WTC11 (cell line): ENCODE data around the gene RPS24. TPM values are rescaled to one million over a fixed set of nuclear protein-coding genes. Genes with fewer than 3 reads are reported as not detected.

Experiments
- ATAC-seq: fragments of 200-7000 bp; cut with Tn5 transposase; 2 replicates; pipeline ENCODE4 v1.10.0; 2021; ENCODE audit warnings: mild to moderate bottlenecking, moderate library complexity
- CTCF ChIA-PET: fragments of 300-600 bp; sonication (Branson Sonifier 250); formaldehyde crosslinking; loops from one replicate; lab custom pipeline; 2021; ENCODE audit warnings: antibody characterized with exemption; lab: Charles Lee
- POLR2A ChIA-PET: fragments of 350-600 bp; sonication (Branson Sonifier 250); formaldehyde crosslinking; loops from one replicate; lab custom pipeline; 2021; ENCODE audit warnings: antibody characterized with exemption; lab: Charles Lee
- DNase-seq: peaks from one replicate; pipeline ENCODE4 v3.0.0; 2021; ENCODE audit warnings: low spot score
- H3K27ac Mint-ChIP-seq: 2 replicates; pipeline ENCODE4 v1.8.0; 2021; ENCODE audit warnings: mixed read lengths
- H3K27me3 Mint-ChIP-seq: 2 replicates; pipeline ENCODE4 v1.8.0; 2021; ENCODE audit warnings: low read depth, mild to moderate bottlenecking, moderate library complexity, mixed read lengths
- H3K36me3 Mint-ChIP-seq: 2 replicates; pipeline ENCODE4 v1.8.0; 2021; ENCODE audit warnings: mixed read lengths
- H3K4me1 Mint-ChIP-seq: 2 replicates; pipeline ENCODE4 v1.8.0; 2022; ENCODE audit warnings: mixed read lengths
- H3K4me3 Mint-ChIP-seq: 2 replicates; pipeline ENCODE4 v1.8.0; 2021; ENCODE audit warnings: mild to moderate bottlenecking, moderate library complexity, mixed read lengths
- H3K9me3 Mint-ChIP-seq: 2 replicates; pipeline ENCODE4 v1.8.0; 2021; ENCODE audit warnings: mixed read lengths
- ATF6 ChIP-seq: sonication (generic); formaldehyde crosslinking; IDR thresholded peaks from 2 replicates; pipeline ENCODE4 v1.8.1; 2023; ENCODE audit warnings: mild to moderate bottlenecking, missing genetic modification reagents
- ELF4 ChIP-seq: sonication (generic); formaldehyde crosslinking; IDR thresholded peaks from 2 replicates; pipeline ENCODE4 v1.8.1; 2022; ENCODE audit warnings: low read depth, mild to moderate bottlenecking, moderate library complexity, missing genetic modification reagents
- ESRRA ChIP-seq: sonication (generic); formaldehyde crosslinking; IDR thresholded peaks from 2 replicates; pipeline ENCODE4 v1.8.1; 2022; ENCODE audit warnings: mild to moderate bottlenecking, missing genetic modification reagents, borderline replicate concordance
- FOXK1 ChIP-seq: sonication (generic); formaldehyde crosslinking; IDR thresholded peaks from 2 replicates; pipeline ENCODE4 v1.8.0; 2022; ENCODE audit warnings: mild to moderate bottlenecking, moderate library complexity, missing genetic modification reagents
- GRHL2 ChIP-seq: fragments of 250-450 bp; sonication (Bioruptor Pico); IDR thresholded peaks from 2 replicates; pipeline ENCODE4 v1.8.0; 2022; ENCODE audit warnings: mild to moderate bottlenecking, moderate library complexity; ENCODE audit not compliant: insufficient replicate concordance, severe bottlenecking
- JAZF1 ChIP-seq: fragments of 250-450 bp; sonication (Bioruptor Pico); IDR thresholded peaks from 2 replicates; pipeline ENCODE4 v1.9.0; 2021; ENCODE audit warnings: moderate library complexity, mild to moderate bottlenecking, inconsistent platforms
- JUN ChIP-seq: sonication (generic); formaldehyde crosslinking; IDR thresholded peaks from 2 replicates; pipeline ENCODE4 v1.8.0; 2023; ENCODE audit warnings: mild to moderate bottlenecking, missing genetic modification reagents
- MAX ChIP-seq: sonication (generic); formaldehyde crosslinking; IDR thresholded peaks from 2 replicates; pipeline ENCODE4 v1.8.0; 2022; ENCODE audit warnings: mild to moderate bottlenecking, missing genetic modification reagents
- NFE2L1 ChIP-seq: sonication (generic); formaldehyde crosslinking; IDR thresholded peaks from 2 replicates; pipeline ENCODE4 v1.8.1; 2023; ENCODE audit warnings: missing genetic modification reagents
- PREB ChIP-seq: sonication (generic); formaldehyde crosslinking; IDR thresholded peaks from 2 replicates; pipeline ENCODE4 v1.8.1; 2022; ENCODE audit warnings: mild to moderate bottlenecking, missing genetic modification reagents, moderate library complexity, borderline replicate concordance
- RELA ChIP-seq: sonication (generic); formaldehyde crosslinking; IDR thresholded peaks from 2 replicates; pipeline ENCODE4 v1.8.1; 2022; ENCODE audit warnings: missing genetic modification reagents, mild to moderate bottlenecking, borderline replicate concordance
- RORB ChIP-seq: fragments of 250-450 bp; sonication (Bioruptor Pico); IDR thresholded peaks from 2 replicates; pipeline ENCODE4 v1.9.0; 2021; ENCODE audit warnings: mild to moderate bottlenecking
- TCF7 ChIP-seq: sonication (generic); formaldehyde crosslinking; IDR thresholded peaks from 2 replicates; pipeline ENCODE4 v1.8.0; 2022; ENCODE audit warnings: mild to moderate bottlenecking, low read depth, missing genetic modification reagents, moderate library complexity
- TP53 ChIP-seq: sonication (generic); formaldehyde crosslinking; IDR thresholded peaks from 2 replicates; pipeline ENCODE4 v1.8.1; 2023; ENCODE audit warnings: mild to moderate bottlenecking, missing genetic modification reagents
- USF2 ChIP-seq: sonication (generic); formaldehyde crosslinking; IDR thresholded peaks from 2 replicates; pipeline ENCODE4 v1.8.1; 2023; ENCODE audit warnings: mild to moderate bottlenecking, missing genetic modification reagents, moderate library complexity
- ZBTB43 ChIP-seq: sonication (generic); formaldehyde crosslinking; IDR thresholded peaks from 2 replicates; pipeline ENCODE4 v1.8.1; 2023; ENCODE audit warnings: mild to moderate bottlenecking, missing genetic modification reagents
- ZNF232 ChIP-seq: sonication (generic); formaldehyde crosslinking; IDR thresholded peaks from 2 replicates; pipeline ENCODE4 v1.8.0; 2022; ENCODE audit warnings: mild to moderate bottlenecking, missing genetic modification reagents
- ZNF416 ChIP-seq: fragments of 250-450 bp; sonication (Bioruptor Pico); IDR thresholded peaks from 2 replicates; pipeline ENCODE4 v1.9.0; 2021; ENCODE audit warnings: mild to moderate bottlenecking, inconsistent platforms
- total RNA-seq: library from RNA; stranded (reverse); gene quantifications from 3 replicates; pipeline ENCODE4 v1.2.3, GENCODE V29; 2021
- TF ChIP-seq, protein P1 (sequence below): fragments of 200-600 bp; IDR thresholded peaks from 2 replicates; pipeline ENCODE4 v1.8.0; 2022; ENCODE audit warnings: antibody characterized with exemption
- TF ChIP-seq, protein P2 (sequence below): sonication (generic); formaldehyde crosslinking; IDR thresholded peaks from 2 replicates; pipeline ENCODE4 v1.8.0; 2022; ENCODE audit warnings: mild to moderate bottlenecking, missing genetic modification reagents
- TF ChIP-seq, protein P3 (sequence below): sonication (generic); formaldehyde crosslinking; IDR thresholded peaks from 2 replicates; pipeline ENCODE4 v1.8.1; 2022; ENCODE audit warnings: mild to moderate bottlenecking, moderate library complexity, missing genetic modification reagents
- TF ChIP-seq, protein P4 (sequence below): sonication (generic); formaldehyde crosslinking; IDR thresholded peaks from 2 replicates; pipeline ENCODE4 v1.8.1; 2022; ENCODE audit warnings: low read depth, mild to moderate bottlenecking, moderate library complexity, missing genetic modification reagents, borderline replicate concordance

Gene RPS24
- total RNA-seq, 1 experiment from 2014 or later = 1,819 TPM

DNA sequence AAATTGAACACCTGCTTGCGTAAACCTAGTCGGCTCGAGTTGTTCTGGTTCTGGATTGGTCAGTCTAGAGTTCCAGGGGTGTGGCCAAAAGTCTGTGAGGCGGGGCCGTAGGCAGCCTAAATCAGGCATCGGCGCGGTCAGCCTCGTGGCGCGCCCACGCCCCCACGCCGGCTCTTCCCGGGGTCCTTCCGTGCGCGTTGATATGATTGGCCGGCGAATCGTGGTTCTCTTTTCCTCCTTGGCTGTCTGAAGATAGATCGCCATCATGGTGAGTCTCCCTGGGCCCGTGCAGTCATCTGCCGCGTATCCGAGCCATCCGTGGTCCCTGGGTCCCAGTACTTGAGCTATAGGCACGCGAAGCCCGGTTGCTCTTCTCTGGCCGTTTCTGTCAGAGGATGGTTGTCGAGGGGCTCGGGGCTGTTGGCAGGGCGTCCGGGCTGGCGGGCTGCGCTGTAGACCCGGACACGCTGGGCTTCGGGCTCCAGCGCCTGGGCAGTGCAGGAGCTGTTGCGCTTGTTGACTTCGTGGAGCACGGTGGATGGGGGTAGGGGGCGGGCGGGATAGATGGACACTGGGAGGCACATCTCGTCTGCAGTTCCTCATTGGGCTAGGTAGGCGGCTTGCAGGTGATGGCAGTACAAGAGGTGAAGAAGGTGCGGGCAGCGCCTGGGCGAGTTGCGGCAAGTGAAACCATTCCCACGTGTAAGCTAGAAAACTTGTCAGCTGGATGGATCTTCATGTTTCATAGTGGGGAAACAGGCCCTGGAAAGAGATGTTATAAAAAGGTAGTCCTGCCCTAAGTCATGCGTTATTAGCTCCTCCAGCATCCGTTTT is at the start of gene RPS24 (continued):
- TF ChIP-seq PREB (no peak), MAX (CRISPR knock-in tag) (peak; percentile 71; the same call in 1 of the 2 replicates), ZNF232 (CRISPR knock-in tag) (0 out of 2 replicates have a peak, but pooled peaks have one; percentile 49), FOXK1 (CRISPR knock-in tag) (peak; percentile 72), JUN (no peak; the same call in 1 of the 2 replicates), USF2 (CRISPR knock-in tag) (no peak)
- TF ChIP-seq, protein P1, sequence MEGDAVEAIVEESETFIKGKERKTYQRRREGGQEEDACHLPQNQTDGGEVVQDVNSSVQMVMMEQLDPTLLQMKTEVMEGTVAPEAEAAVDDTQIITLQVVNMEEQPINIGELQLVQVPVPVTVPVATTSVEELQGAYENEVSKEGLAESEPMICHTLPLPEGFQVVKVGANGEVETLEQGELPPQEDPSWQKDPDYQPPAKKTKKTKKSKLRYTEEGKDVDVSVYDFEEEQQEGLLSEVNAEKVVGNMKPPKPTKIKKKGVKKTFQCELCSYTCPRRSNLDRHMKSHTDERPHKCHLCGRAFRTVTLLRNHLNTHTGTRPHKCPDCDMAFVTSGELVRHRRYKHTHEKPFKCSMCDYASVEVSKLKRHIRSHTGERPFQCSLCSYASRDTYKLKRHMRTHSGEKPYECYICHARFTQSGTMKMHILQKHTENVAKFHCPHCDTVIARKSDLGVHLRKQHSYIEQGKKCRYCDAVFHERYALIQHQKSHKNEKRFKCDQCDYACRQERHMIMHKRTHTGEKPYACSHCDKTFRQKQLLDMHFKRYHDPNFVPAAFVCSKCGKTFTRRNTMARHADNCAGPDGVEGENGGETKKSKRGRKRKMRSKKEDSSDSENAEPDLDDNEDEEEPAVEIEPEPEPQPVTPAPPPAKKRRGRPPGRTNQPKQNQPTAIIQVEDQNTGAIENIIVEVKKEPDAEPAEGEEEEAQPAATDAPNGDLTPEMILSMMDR = no peak
- TF ChIP-seq, protein P2, sequence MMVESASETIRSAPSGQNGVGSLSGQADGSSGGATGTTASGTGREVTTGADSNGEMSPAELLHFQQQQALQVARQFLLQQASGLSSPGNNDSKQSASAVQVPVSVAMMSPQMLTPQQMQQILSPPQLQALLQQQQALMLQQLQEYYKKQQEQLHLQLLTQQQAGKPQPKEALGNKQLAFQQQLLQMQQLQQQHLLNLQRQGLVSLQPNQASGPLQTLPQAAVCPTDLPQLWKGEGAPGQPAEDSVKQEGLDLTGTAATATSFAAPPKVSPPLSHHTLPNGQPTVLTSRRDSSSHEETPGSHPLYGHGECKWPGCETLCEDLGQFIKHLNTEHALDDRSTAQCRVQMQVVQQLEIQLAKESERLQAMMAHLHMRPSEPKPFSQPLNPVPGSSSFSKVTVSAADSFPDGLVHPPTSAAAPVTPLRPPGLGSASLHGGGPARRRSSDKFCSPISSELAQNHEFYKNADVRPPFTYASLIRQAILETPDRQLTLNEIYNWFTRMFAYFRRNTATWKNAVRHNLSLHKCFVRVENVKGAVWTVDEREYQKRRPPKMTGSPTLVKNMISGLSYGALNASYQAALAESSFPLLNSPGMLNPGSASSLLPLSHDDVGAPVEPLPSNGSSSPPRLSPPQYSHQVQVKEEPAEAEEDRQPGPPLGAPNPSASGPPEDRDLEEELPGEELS (CRISPR knock-in tag) = peak; percentile 61; the same call in 1 of the 2 replicates

DNA sequence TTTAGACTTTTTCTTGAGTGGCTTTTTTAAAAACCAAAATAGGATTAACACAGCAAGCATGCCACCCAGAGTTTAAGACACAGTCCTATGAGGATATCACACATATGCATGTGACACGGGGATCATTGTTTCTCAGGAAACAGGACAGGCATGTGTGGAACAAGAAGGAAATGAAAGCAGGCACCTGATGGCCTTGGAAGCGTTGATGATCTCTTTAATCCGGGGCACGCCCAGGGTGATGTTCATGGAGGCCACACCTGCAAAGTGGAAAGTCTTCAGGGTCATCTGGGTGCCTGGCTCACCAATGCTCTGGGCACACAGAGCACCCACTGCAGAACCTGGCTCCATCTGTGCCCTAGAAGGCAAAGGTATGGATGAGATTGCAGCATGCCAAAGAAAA is 48.7 kb upstream of the RPS24 start:
- no peak for DNase-seq
- CTCF ChIA-PET = no interaction called here
- POLR2A ChIA-PET = no interaction called here
- TF ChIP-seq ZBTB43 (CRISPR knock-in tag) = no peak
- no peak for TF ChIP-seq NFE2L1 (CRISPR knock-in tag)
- no peak for TF ChIP-seq ZNF416
- TF ChIP-seq GRHL2 (CRISPR knock-in tag) = no peak
- TF ChIP-seq TP53 (CRISPR knock-in tag) = no peak
- no peak for TF ChIP-seq TCF7 (CRISPR knock-in tag)
- no peak for TF ChIP-seq ATF6 (CRISPR knock-in tag)
- TF ChIP-seq, protein P3, sequence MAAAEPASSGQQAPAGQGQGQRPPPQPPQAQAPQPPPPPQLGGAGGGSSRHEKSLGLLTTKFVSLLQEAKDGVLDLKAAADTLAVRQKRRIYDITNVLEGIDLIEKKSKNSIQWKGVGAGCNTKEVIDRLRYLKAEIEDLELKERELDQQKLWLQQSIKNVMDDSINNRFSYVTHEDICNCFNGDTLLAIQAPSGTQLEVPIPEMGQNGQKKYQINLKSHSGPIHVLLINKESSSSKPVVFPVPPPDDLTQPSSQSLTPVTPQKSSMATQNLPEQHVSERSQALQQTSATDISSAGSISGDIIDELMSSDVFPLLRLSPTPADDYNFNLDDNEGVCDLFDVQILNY (CRISPR knock-in tag) = no peak
- no peak for TF ChIP-seq ESRRA
- TF ChIP-seq JAZF1 = no peak
- no peak for TF ChIP-seq RORB (CRISPR knock-in tag)
- no peak for TF ChIP-seq ELF4 (CRISPR knock-in tag)
- no peak for TF ChIP-seq RELA (CRISPR knock-in tag)
- TF ChIP-seq, protein P4, sequence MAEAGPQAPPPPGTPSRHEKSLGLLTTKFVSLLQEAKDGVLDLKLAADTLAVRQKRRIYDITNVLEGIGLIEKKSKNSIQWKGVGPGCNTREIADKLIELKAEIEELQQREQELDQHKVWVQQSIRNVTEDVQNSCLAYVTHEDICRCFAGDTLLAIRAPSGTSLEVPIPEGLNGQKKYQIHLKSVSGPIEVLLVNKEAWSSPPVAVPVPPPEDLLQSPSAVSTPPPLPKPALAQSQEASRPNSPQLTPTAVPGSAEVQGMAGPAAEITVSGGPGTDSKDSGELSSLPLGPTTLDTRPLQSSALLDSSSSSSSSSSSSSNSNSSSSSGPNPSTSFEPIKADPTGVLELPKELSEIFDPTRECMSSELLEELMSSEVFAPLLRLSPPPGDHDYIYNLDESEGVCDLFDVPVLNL (CRISPR knock-in tag) = no peak

More for the DNA sequence above, 48.7 kb upstream of the RPS24 start:
- Mint-ChIP-seq H3K27ac (no peak overlapping the region), H3K4me1 (peaks cover 5% of the 10 kb centered on the region; the same call in 1 of the 2 replicates), H3K36me3 (peaks cover 88% of the 10 kb centered on the region), H3K27me3 (no peaks in the 10 kb centered on the region), H3K9me3 (no peaks in the 10 kb centered on the region), H3K4me3 (no peak overlapping the region)
- ATAC-seq = no peak
